GM23338 (cell line): ENCODE data around the gene OTC. TPM values are rescaled to one million over a fixed set of nuclear protein-coding genes. Genes with fewer than 3 reads are reported as not detected.

Source experiments
- ATAC-seq: fragments of 200-7000 bp; cut with Tn5 transposase; 3 replicates; pipeline ENCODE4 v1.9.1; 2020
- DNase-seq: peaks from one replicate; pipeline ENCODE4 v3.0.0-alpha.2; 2015; ENCODE audit warnings: low spot score
- H2AFZ ChIP-seq: fragments of 200-600 bp; sonication (generic); 2 replicates; pipeline ENCODE4 v1.8.0; 2016; ENCODE audit warnings: antibody characterized with exemption, mild to moderate bottlenecking, moderate library complexity
- H3F3A ChIP-seq: fragments of 200-600 bp; sonication (generic); replicated peaks from 2 replicates; pipeline ENCODE4 v1.8.0; 2017; ENCODE audit warnings: antibody characterized with exemption, mixed run types, low read depth
- H3K27ac ChIP-seq: fragments of 200-600 bp; sonication (generic); 2 replicates; pipeline ENCODE4 v1.6.1; 2016; ENCODE audit warnings: low read depth
- H3K27me3 ChIP-seq: fragments of 200-600 bp; sonication (generic); 2 replicates; pipeline ENCODE4 v1.8.0; 2016; ENCODE audit warnings: mild to moderate bottlenecking, mixed run types, moderate library complexity; ENCODE audit not compliant: insufficient read depth
- H3K36me3 ChIP-seq: fragments of 200-600 bp; sonication (generic); 2 replicates; pipeline ENCODE4 v1.8.0; 2016; ENCODE audit warnings: mild to moderate bottlenecking; ENCODE audit not compliant: insufficient read depth
- H3K4me1 ChIP-seq: fragments of 200-600 bp; sonication (generic); 2 replicates; pipeline ENCODE4 v1.8.0; 2016; ENCODE audit warnings: mild to moderate bottlenecking, moderate library complexity; ENCODE audit not compliant: insufficient read depth
- H3K4me2 ChIP-seq: fragments of 200-600 bp; sonication (generic); 2 replicates; pipeline ENCODE4 v1.7.1; 2017; ENCODE audit warnings: mixed run types
- H3K4me3 ChIP-seq: fragments of 200-600 bp; sonication (generic); 2 replicates; pipeline ENCODE4 v1.6.1; 2016; ENCODE audit warnings: mixed run types
- H3K79me2 ChIP-seq: fragments of 200-600 bp; sonication (generic); replicated peaks from 2 replicates; pipeline ENCODE4 v1.8.0; 2017; ENCODE audit warnings: mild to moderate bottlenecking; ENCODE audit not compliant: insufficient read depth
- H3K9me2 ChIP-seq: fragments of 200-600 bp; sonication (generic); 2 replicates; pipeline ENCODE4 v1.8.0; 2017; ENCODE audit not compliant: insufficient read depth
- H4K20me1 ChIP-seq: fragments of 200-600 bp; sonication (generic); replicated peaks from 2 replicates; pipeline ENCODE4 v1.8.0; 2017; ENCODE audit warnings: mild to moderate bottlenecking; ENCODE audit not compliant: insufficient read depth
- H3K27ac Mint-ChIP-seq: 2 replicates; pipeline ENCODE4 v1.8.0; 2020; ENCODE audit warnings: inconsistent platforms, mild to moderate bottlenecking, moderate library complexity, mixed read lengths
- H3K27me3 Mint-ChIP-seq: 3 replicates; pipeline ENCODE4 v1.8.0; 2022; ENCODE audit warnings: low read depth, mild to moderate bottlenecking, moderate library complexity, mixed read lengths, inconsistent platforms; ENCODE audit not compliant: insufficient read depth, poor library complexity
- H3K36me3 Mint-ChIP-seq: 3 replicates; pipeline ENCODE4 v1.8.0; 2021; ENCODE audit warnings: low read depth, mild to moderate bottlenecking, inconsistent platforms, moderate library complexity, mixed read lengths
- H3K4me1 Mint-ChIP-seq: 3 replicates; pipeline ENCODE4 v1.8.0; 2020; ENCODE audit warnings: mild to moderate bottlenecking, inconsistent platforms, mixed read lengths
- H3K4me3 Mint-ChIP-seq: 3 replicates; pipeline ENCODE4 v1.8.0; 2021; ENCODE audit warnings: moderate library complexity, mild to moderate bottlenecking, inconsistent platforms, mixed read lengths
- H3K9me3 Mint-ChIP-seq: 3 replicates; pipeline ENCODE4 v1.8.0; 2020; ENCODE audit warnings: moderate library complexity, mild to moderate bottlenecking, inconsistent platforms, mixed read lengths
- CREB1 ChIP-seq: fragments of 250-450 bp; sonication (Bioruptor Pico); IDR thresholded peaks from 2 replicates; pipeline ENCODE4 v1.5.0; 2020; ENCODE audit warnings: low read depth, mild to moderate bottlenecking, moderate library complexity
- EZH2phosphoT487 ChIP-seq: fragments of 200-600 bp; sonication (generic); IDR thresholded peaks from one replicate; pipeline ENCODE4 v1.8.1; 2018; ENCODE audit warnings: antibody characterized with exemption; ENCODE audit not compliant: unreplicated experiment
- JUNB ChIP-seq: IDR thresholded peaks from one replicate; pipeline ENCODE4 v1.6.1; 2016; ENCODE audit warnings: antibody characterized with exemption; ENCODE audit not compliant: unreplicated experiment
- NANOG ChIP-seq: IDR thresholded peaks from 2 replicates; pipeline ENCODE4 v1.6.1; 2016; ENCODE audit warnings: antibody characterized with exemption, borderline replicate concordance
- POLR2AphosphoS5 ChIP-seq: IDR thresholded peaks from 2 replicates; pipeline ENCODE4 v1.6.1; 2016; ENCODE audit warnings: antibody characterized with exemption, low read depth
- ZNF114 ChIP-seq: fragments of 250-450 bp; sonication (Bioruptor Pico); IDR thresholded peaks from 2 replicates; pipeline ENCODE4 v1.5.0; 2020; ENCODE audit warnings: mild to moderate bottlenecking, moderate library complexity
- polyA plus RNA-seq: library from polyadenylated mRNA; unstranded; fragments of >200 nt; fragmentation: Nextera tagmentation; extraction: Ambion mirVana; gene quantifications from 2 replicates; pipeline ENCODE4 v1.2.1, GENCODE V29; 2016
- total RNA-seq: library from RNA; depleted of rRNA; stranded (reverse); fragments of >200 nt; shearing (Covaris generic); gene quantifications from 2 replicates; pipeline ENCODE4 v1.2.3, GENCODE V29; 2014
- TF ChIP-seq, protein P1 (sequence below): fragments of 250-450 bp; sonication (Bioruptor Pico); IDR thresholded peaks from 2 replicates; pipeline ENCODE4 v1.5.0; 2020; ENCODE audit warnings: mild to moderate bottlenecking, moderate library complexity
- TF ChIP-seq, protein P2 (sequence below): IDR thresholded peaks from one replicate; pipeline ENCODE4 v1.6.1; 2018; ENCODE audit warnings: antibody characterized with exemption; ENCODE audit not compliant: unreplicated experiment
- TF ChIP-seq, protein P3 (sequence below): IDR thresholded peaks from 2 replicates; pipeline ENCODE4 v1.6.1; 2016; ENCODE audit warnings: antibody characterized with exemption
- TF ChIP-seq, protein P4 (sequence below), 2 experiments: fragments of 200-600 bp in 1 of 2; sonication (generic) in 1 of 2; conservative IDR thresholded peaks; 2 replicates each; pipeline versions ENCODE4 v1.5.1 to v1.6.1; 2016 to 2017; ENCODE audit warnings: antibody characterized with exemption in 2 of 2, low read depth in 2 of 2, mild to moderate bottlenecking in 2 of 2, moderate library complexity in 1 of 2

OTC gene
- total and polyA plus RNA-seq, 2 experiments from 2014 or later = not detected

DNA sequence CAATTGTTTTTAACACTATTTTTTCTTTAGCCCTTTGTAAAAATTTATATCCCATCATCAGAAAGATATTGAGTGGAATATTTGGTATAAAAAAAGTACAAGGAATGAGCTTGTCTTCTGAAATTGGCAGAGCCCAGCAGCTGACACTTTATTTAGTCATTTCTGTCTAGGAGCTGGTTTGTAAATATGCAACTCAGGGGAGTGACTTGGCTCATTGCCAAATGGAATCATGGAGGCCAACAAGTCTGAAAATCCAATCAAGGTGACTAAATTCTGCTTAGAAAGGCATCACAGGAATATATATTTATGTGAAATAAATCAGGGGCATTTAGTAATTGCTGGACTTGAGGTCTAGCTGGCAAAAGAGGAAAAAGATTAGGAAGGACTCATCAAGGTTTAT, 74.4 kb downstream of the OTC start:
- H3K36me3 ChIP-seq = no peaks in the 10 kb centered on the region

DNA sequence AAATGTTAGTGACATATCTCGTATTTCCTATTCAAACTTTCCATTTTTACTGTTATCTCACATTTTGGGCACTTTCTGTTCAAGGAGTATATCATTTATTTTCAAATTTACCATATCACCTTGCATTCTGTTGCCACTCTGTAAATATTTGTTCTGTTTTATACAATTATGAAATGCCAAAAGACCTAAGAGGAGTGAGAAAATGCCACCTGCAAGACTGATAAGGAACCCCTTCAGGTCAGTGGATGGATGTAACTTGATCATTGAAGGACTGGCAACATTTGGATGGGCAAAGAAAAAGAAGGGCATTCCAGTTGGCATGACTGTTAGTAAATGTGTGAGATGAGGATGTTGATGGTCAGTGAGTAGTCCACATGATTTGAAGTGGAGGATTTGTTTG, 79.1 kb downstream of the OTC start:
- DNase-seq = no peak
- H4K20me1 ChIP-seq = no peaks in the 10 kb centered on the region
- no peaks in the 10 kb centered on the region for H3K27me3 ChIP-seq
- Mint-ChIP-seq H3K9me3 (no peaks in the 10 kb centered on the region), H3K27me3 (no peaks in the 10 kb centered on the region), H3K4me1 (no peaks in the 10 kb centered on the region), H3K36me3 (no peaks in the 10 kb centered on the region), H3K27ac (no peak overlapping the region), H3K4me3 (no peak overlapping the region)
- ATAC-seq = no peak
- H3K4me1 ChIP-seq = no peaks in the 10 kb centered on the region
- no peaks in the 10 kb centered on the region for H3K79me2 ChIP-seq
- no peak overlapping the region for H2AFZ ChIP-seq
- no peak overlapping the region for H3K4me2 ChIP-seq
- no peaks in the 10 kb centered on the region for H3F3A ChIP-seq
- no peaks in the 10 kb centered on the region for H3K36me3 ChIP-seq
- H3K4me3 ChIP-seq = no peak overlapping the region
- H3K9me2 ChIP-seq = no peaks in the 10 kb centered on the region
- H3K27ac ChIP-seq = no peak overlapping the region
- no peak for TF ChIP-seq NANOG
- TF ChIP-seq, protein P1, sequence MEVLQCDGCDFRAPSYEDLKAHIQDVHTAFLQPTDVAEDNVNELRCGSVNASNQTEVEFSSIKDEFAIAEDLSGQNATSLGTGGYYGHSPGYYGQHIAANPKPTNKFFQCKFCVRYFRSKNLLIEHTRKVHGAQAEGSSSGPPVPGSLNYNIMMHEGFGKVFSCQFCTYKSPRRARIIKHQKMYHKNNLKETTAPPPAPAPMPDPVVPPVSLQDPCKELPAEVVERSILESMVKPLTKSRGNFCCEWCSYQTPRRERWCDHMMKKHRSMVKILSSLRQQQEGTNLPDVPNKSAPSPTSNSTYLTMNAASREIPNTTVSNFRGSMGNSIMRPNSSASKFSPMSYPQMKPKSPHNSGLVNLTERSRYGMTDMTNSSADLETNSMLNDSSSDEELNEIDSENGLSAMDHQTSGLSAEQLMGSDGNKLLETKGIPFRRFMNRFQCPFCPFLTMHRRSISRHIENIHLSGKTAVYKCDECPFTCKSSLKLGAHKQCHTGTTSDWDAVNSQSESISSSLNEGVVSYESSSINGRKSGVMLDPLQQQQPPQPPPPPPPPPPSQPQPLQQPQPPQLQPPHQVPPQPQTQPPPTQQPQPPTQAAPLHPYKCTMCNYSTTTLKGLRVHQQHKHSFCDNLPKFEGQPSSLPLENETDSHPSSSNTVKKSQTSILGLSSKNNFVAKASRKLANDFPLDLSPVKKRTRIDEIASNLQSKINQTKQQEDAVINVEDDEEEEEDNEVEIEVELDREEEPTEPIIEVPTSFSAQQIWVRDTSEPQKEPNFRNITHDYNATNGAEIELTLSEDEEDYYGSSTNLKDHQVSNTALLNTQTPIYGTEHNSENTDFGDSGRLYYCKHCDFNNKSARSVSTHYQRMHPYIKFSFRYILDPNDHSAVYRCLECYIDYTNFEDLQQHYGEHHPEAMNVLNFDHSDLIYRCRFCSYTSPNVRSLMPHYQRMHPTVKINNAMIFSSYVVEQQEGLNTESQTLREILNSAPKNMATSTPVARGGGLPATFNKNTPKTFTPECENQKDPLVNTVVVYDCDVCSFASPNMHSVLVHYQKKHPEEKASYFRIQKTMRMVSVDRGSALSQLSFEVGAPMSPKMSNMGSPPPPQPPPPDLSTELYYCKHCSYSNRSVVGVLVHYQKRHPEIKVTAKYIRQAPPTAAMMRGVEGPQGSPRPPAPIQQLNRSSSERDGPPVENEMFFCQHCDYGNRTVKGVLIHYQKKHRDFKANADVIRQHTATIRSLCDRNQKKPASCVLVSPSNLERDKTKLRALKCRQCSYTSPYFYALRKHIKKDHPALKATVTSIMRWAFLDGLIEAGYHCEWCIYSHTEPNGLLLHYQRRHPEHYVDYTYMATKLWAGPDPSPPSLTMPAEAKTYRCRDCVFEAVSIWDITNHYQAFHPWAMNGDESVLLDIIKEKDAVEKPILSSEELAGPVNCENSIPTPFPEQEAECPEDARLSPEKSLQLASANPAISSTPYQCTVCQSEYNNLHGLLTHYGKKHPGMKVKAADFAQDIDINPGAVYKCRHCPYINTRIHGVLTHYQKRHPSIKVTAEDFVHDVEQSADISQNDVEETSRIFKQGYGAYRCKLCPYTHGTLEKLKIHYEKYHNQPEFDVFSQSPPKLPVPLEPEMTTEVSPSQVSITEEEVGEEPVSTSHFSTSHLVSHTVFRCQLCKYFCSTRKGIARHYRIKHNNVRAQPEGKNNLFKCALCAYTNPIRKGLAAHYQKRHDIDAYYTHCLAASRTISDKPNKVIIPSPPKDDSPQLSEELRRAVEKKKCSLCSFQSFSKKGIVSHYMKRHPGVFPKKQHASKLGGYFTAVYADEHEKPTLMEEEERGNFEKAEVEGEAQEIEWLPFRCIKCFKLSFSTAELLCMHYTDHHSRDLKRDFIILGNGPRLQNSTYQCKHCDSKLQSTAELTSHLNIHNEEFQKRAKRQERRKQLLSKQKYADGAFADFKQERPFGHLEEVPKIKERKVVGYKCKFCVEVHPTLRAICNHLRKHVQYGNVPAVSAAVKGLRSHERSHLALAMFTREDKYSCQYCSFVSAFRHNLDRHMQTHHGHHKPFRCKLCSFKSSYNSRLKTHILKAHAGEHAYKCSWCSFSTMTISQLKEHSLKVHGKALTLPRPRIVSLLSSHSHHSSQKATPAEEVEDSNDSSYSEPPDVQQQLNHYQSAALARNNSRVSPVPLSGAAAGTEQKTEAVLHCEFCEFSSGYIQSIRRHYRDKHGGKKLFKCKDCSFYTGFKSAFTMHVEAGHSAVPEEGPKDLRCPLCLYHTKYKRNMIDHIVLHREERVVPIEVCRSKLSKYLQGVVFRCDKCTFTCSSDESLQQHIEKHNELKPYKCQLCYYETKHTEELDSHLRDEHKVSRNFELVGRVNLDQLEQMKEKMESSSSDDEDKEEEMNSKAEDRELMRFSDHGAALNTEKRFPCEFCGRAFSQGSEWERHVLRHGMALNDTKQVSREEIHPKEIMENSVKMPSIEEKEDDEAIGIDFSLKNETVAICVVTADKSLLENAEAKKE (CRISPR knock-in tag) = no peak
- TF ChIP-seq, protein P2, sequence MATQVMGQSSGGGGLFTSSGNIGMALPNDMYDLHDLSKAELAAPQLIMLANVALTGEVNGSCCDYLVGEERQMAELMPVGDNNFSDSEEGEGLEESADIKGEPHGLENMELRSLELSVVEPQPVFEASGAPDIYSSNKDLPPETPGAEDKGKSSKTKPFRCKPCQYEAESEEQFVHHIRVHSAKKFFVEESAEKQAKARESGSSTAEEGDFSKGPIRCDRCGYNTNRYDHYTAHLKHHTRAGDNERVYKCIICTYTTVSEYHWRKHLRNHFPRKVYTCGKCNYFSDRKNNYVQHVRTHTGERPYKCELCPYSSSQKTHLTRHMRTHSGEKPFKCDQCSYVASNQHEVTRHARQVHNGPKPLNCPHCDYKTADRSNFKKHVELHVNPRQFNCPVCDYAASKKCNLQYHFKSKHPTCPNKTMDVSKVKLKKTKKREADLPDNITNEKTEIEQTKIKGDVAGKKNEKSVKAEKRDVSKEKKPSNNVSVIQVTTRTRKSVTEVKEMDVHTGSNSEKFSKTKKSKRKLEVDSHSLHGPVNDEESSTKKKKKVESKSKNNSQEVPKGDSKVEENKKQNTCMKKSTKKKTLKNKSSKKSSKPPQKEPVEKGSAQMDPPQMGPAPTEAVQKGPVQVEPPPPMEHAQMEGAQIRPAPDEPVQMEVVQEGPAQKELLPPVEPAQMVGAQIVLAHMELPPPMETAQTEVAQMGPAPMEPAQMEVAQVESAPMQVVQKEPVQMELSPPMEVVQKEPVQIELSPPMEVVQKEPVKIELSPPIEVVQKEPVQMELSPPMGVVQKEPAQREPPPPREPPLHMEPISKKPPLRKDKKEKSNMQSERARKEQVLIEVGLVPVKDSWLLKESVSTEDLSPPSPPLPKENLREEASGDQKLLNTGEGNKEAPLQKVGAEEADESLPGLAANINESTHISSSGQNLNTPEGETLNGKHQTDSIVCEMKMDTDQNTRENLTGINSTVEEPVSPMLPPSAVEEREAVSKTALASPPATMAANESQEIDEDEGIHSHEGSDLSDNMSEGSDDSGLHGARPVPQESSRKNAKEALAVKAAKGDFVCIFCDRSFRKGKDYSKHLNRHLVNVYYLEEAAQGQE = no peak
- no peak for TF ChIP-seq EZH2phosphoT487
- TF ChIP-seq CREB1 (CRISPR knock-in tag) = no peak
- TF ChIP-seq, protein P3, sequence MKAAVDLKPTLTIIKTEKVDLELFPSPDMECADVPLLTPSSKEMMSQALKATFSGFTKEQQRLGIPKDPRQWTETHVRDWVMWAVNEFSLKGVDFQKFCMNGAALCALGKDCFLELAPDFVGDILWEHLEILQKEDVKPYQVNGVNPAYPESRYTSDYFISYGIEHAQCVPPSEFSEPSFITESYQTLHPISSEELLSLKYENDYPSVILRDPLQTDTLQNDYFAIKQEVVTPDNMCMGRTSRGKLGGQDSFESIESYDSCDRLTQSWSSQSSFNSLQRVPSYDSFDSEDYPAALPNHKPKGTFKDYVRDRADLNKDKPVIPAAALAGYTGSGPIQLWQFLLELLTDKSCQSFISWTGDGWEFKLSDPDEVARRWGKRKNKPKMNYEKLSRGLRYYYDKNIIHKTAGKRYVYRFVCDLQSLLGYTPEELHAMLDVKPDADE = no peak
- TF ChIP-seq POLR2AphosphoS5 = no peak
- TF ChIP-seq, protein P4, sequence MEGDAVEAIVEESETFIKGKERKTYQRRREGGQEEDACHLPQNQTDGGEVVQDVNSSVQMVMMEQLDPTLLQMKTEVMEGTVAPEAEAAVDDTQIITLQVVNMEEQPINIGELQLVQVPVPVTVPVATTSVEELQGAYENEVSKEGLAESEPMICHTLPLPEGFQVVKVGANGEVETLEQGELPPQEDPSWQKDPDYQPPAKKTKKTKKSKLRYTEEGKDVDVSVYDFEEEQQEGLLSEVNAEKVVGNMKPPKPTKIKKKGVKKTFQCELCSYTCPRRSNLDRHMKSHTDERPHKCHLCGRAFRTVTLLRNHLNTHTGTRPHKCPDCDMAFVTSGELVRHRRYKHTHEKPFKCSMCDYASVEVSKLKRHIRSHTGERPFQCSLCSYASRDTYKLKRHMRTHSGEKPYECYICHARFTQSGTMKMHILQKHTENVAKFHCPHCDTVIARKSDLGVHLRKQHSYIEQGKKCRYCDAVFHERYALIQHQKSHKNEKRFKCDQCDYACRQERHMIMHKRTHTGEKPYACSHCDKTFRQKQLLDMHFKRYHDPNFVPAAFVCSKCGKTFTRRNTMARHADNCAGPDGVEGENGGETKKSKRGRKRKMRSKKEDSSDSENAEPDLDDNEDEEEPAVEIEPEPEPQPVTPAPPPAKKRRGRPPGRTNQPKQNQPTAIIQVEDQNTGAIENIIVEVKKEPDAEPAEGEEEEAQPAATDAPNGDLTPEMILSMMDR (conservative IDR thresholded peaks at IDR 0.05; ENCODE audit: low read depth in 2 of 2) = no peak
- no peak for TF ChIP-seq JUNB
- TF ChIP-seq ZNF114 (CRISPR knock-in tag) = no peak

More for the DNA sequence above, 74.4 kb downstream of the OTC start:
- no peaks in the 10 kb centered on the region for H3K4me1 ChIP-seq
- H3K4me1 Mint-ChIP-seq = no peaks in the 10 kb centered on the region
- H3K4me3 ChIP-seq = no peak overlapping the region
- no peak overlapping the region for H3K27ac Mint-ChIP-seq
- no peaks in the 10 kb centered on the region for H3K9me3 Mint-ChIP-seq
- no peaks in the 10 kb centered on the region for H3F3A ChIP-seq
- ATAC-seq (no peak), DNase-seq (no peak)
- no peaks in the 10 kb centered on the region for H4K20me1 ChIP-seq
- no peaks in the 10 kb centered on the region for H3K27me3 Mint-ChIP-seq
- no peaks in the 10 kb centered on the region for H3K27me3 ChIP-seq
- H3K36me3 Mint-ChIP-seq = no peaks in the 10 kb centered on the region
- no peak overlapping the region for H2AFZ ChIP-seq
- TF ChIP-seq ZNF114 (CRISPR knock-in tag) = no peak
- no peaks in the 10 kb centered on the region for H3K79me2 ChIP-seq
- no peaks in the 10 kb centered on the region for H3K9me2 ChIP-seq
- no peak overlapping the region for H3K4me3 Mint-ChIP-seq
- H3K4me2 ChIP-seq = no peak overlapping the region
- H3K27ac ChIP-seq = no peak overlapping the region
